GM18507 (cell line): ENCODE measurements around the gene NKAPD1.
"Not testable (repeated sequence)": the region's sequence is repeated elsewhere in the genome, so short reads cannot be mapped to it uniquely, and the experiment has no call there.

Experiments
- DNase-seq: peaks from one replicate; pipeline ENCODE4 v3.0.0; 2011; ENCODE audit warnings: low read depth; ENCODE audit not compliant: insufficient read length; ENCODE audit errors: extremely low spot score
- FAIRE-seq: peaks from 2 replicates; lab custom pipeline; 2011; peaks lifted over from hg19 to GRCh38; lab: Jason Lieb, UNC

The NKAPD1 gene

GRCh38 chr11:112085822-112086421 is 11.8 kb downstream of the NKAPD1 start:
- FAIRE-seq, result no peak
- DNase-seq, result no peak

- DNase-seq (peak; percentile 95), FAIRE-seq (peak; percentile 97)
Observed at GRCh38 chr11:112086422-112087191, 12.5 kb downstream of the NKAPD1 start, which contains the start of the genes SDHD and TIMM8B. Gene SDHD, plus strand, starts transcription at chr11:112086873. Its CDS starts 35 bp downstream, at chr11:112086908. Gene TIMM8B, minus strand, starts transcription at chr11:112086756. Its CDS starts 33 bp downstream, at chr11:112086723.

- FAIRE-seq (no peak), DNase-seq (no peak)
Observed at GRCh38 chr11:112087212-112087611, 13.1 kb downstream of the NKAPD1 start.

- not testable (repeated sequence) for FAIRE-seq, DNase-seq
Observed at GRCh38 chr11:112095302-112095701, 21.2 kb downstream of the NKAPD1 start.

GRCh38 chr11:112096194-112096593 is 22.1 kb downstream of the NKAPD1 start:
- DNase-seq (no peak), FAIRE-seq (no peak)

GRCh38 chr11:112097734-112098528 is 23.8 kb downstream of the NKAPD1 start:
- no peak for FAIRE-seq
- DNase-seq, result no peak

GRCh38 chr11:112100462-112100861 is 26.4 kb downstream of the NKAPD1 start:
- FAIRE-seq (no peak), DNase-seq (no peak)

GRCh38 chr11:112103446-112103845 is 29.3 kb downstream of the NKAPD1 start:
- DNase-seq (no peak), FAIRE-seq (no peak)

GRCh38 chr11:112106070-112106469 is 32.0 kb downstream of the NKAPD1 start:
- FAIRE-seq (no peak), DNase-seq (no peak)

GRCh38 chr11:112113539-112114457 is 39.7 kb downstream of the NKAPD1 start:
- DNase-seq (peak; percentile 22), FAIRE-seq (peak; percentile 83)

GRCh38 chr11:112114460-112114859 is 40.4 kb downstream of the NKAPD1 start:
- no peak for FAIRE-seq

GRCh38 chr11:112115386-112115785 is 41.3 kb downstream of the NKAPD1 start:
- no peak for FAIRE-seq
- no peak for DNase-seq

More at GRCh38 chr11:112114460-112114859, 40.4 kb downstream of the NKAPD1 start:
- DNase-seq, result no peak

GRCh38 chr11:112118176-112118575 is 44.1 kb downstream of the NKAPD1 start:
- DNase-seq, result no peak
- FAIRE-seq, result no peak

- FAIRE-seq, result no peak
- no peak for DNase-seq
Observed at GRCh38 chr11:112121981-112122615, 48.0 kb downstream of the NKAPD1 start.

GRCh38 chr11:112123129-112123528 is 49.0 kb downstream of the NKAPD1 start:
- DNase-seq, result no peak
- FAIRE-seq, result no peak

- DNase-seq, result no peak
Observed at GRCh38 chr11:112127056-112127455, 53.0 kb downstream of the NKAPD1 start.

GRCh38 chr11:112128483-112129121 is 54.5 kb downstream of the NKAPD1 start:
- DNase-seq (no peak), FAIRE-seq (no peak)

More at GRCh38 chr11:112127056-112127455, 53.0 kb downstream of the NKAPD1 start:
- FAIRE-seq, result no peak

- FAIRE-seq, result no peak
- no peak for DNase-seq
Observed at GRCh38 chr11:112129656-112130055, 55.6 kb downstream of the NKAPD1 start.
